Measurements from ENCODE around the gene ARHGEF28. TPM values are rescaled to one million over a fixed set of nuclear protein-coding genes. Genes with fewer than 3 reads are reported as not detected.

The ARHGEF28 gene
- total RNA-seq, 4 donors from 2014 or later: 30.9 to 54.7 (median 36.2) TPM

DNA sequence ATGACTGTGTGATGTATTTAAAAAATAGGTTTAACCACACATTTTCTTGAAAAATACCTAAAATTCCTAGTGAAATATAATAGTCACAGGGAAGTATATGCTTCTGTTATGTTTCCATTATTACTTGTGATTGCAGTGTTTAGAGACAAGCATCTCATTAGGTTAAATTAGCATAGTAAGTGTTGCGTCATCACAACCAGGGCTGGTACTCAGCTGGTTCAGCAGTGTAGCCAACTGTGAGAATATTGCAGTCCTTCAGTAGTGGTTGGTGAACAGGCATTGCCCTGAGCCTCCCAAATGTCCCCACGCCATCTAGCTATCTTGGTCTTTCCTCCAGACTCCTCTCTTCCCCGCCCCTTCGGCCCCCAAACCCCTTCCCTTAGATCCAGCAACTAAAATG lies 261.7 kb downstream of the ARHGEF28 start:
- DNase-seq (ENCODE audit: low spot score in 2 of 2): no peak
- 89 to 94% methylated on average over 4 of the region's 4 CpGs for WGBS, 2 donors
- intact Hi-C loops (cut with DNase I; ENCODE audit: low total_unique reads): no loop called here
- TF ChIP-seq, protein P1, sequence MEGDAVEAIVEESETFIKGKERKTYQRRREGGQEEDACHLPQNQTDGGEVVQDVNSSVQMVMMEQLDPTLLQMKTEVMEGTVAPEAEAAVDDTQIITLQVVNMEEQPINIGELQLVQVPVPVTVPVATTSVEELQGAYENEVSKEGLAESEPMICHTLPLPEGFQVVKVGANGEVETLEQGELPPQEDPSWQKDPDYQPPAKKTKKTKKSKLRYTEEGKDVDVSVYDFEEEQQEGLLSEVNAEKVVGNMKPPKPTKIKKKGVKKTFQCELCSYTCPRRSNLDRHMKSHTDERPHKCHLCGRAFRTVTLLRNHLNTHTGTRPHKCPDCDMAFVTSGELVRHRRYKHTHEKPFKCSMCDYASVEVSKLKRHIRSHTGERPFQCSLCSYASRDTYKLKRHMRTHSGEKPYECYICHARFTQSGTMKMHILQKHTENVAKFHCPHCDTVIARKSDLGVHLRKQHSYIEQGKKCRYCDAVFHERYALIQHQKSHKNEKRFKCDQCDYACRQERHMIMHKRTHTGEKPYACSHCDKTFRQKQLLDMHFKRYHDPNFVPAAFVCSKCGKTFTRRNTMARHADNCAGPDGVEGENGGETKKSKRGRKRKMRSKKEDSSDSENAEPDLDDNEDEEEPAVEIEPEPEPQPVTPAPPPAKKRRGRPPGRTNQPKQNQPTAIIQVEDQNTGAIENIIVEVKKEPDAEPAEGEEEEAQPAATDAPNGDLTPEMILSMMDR (IDR thresholded peaks at IDR 0.05): no peak
- TF ChIP-seq POLR2A (IDR thresholded peaks at IDR 0.05): no peak
- H3K4me3 ChIP-seq (ENCODE audit: low read depth, poor library complexity, severe bottlenecking): no peak overlapping the region

DNA sequence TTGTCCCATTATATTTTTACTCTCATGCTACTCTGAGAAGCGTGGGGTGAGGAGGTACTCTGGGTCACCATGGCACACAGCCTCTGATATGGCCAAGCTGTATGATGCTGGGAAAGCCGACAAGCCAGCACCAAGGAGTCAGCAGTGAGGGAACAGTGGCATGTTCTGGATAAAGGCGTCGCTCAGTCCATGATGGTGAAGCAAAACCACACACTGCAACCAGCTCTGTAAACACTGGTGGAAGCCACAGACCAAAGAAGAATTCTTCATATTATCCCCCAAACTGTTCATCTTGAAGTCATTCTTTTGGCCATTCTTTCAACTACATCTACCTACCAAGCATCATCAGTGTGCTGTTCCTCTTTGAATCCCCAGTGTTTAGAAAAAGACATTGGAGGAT lies 264.6 kb downstream of the ARHGEF28 start:
- intact Hi-C loops (cut with DNase I; ENCODE audit: low total_unique reads): loop anchor here (10.0 kb wide), 1 partner anchor 296 kb away; no protein-coding TSS in a partner anchor
- TF ChIP-seq POLR2A (IDR thresholded peaks at IDR 0.05): no peak
- TF ChIP-seq, protein P1 (IDR thresholded peaks at IDR 0.05): no peak
- WGBS, 2 donors: 93% methylated on average over 4 of the region's 4 CpGs
- H3K4me3 ChIP-seq (ENCODE audit: low read depth, poor library complexity, severe bottlenecking): no peak overlapping the region
- DNase-seq (ENCODE audit: low spot score in 2 of 2): no peak

DNA sequence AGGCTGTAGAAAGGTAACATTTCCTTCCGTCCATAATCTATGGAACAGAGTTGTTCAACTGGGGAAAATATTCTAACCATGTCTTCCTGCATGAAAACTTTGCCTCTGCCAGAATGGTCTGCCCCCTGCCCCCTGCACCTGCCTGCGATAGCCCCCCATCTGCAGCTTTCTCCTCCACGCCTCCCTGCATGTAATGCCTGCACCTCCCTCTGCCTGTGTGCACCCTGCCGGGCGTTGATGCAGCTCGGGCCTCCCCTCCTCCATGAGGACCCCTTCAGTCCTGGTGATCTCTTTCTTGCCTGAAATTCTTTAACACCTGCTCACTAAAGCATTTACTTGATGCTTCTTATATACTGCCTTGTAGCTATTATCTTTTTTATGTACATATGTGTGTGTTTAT lies 266.2 kb downstream of the ARHGEF28 start:
- 94 to 96% methylated on average over 6 of the region's 6 CpGs for whole genome bisulfite sequencing, 2 donors
- no peak overlapping the region for H3K4me3 ChIP-seq (ENCODE audit: low read depth, poor library complexity, severe bottlenecking)
- intact Hi-C loops (cut with DNase I; ENCODE audit: low total_unique reads): loop anchor here (10.0 kb wide), 1 partner anchor 297 kb away; no protein-coding TSS in a partner anchor
- no peak for DNase-seq (ENCODE audit: low spot score in 2 of 2)
- TF ChIP-seq, protein P1 (IDR thresholded peaks at IDR 0.05): no peak
- TF ChIP-seq POLR2A (IDR thresholded peaks at IDR 0.05): no peak

DNA sequence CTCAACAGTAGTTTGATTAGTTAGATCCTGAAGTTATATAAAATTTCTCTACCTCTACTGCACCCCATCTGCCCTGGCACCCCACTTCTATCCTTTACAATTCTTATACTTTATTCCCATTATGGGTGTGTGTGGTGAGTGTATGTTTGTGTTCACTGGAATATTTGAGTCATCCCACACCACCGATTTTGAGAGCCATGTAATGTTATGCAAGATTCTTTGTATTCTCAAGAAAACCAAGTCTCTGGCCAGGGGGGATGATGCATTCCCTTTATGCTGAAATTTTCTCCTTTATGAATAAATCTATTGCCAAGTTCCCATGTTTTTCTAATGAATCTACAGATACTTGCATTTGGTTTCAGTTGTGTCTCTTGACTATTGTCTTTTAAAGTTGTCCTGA lies 266.8 kb downstream of the ARHGEF28 start:
- no peak for DNase-seq (ENCODE audit: low spot score in 2 of 2)
- TF ChIP-seq POLR2A (IDR thresholded peaks at IDR 0.05): no peak
- TF ChIP-seq, protein P1 (IDR thresholded peaks at IDR 0.05): no peak
- 16 to 37% methylated on average over 1 of the region's 1 CpG for WGBS, 2 donors
- intact Hi-C loops (cut with DNase I; ENCODE audit: low total_unique reads): loop anchor here (10.0 kb wide), 1 partner anchor 298 kb away; no protein-coding TSS in a partner anchor
- H3K4me3 ChIP-seq (ENCODE audit: low read depth, poor library complexity, severe bottlenecking): no peak overlapping the region

DNA sequence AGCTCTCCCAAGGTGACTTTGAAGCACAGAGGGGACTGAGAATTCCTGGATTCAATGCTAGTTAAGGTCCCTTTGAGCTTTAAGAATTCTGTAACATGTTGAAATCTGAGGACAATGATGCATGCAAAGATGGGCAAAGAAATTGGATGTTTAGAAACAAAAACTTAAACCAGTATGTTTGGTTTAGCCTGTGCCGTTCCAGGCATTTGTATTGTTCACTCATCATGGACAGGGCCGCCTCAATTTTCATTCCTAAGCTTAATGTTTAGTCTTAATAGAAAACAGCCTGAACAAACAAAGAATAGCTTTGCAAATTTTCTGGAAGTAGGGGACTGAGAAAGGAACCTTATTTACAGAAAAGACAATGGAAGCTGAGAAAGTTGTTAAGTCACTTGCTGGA lies 267.8 kb downstream of the ARHGEF28 start:
- intact Hi-C loops (cut with DNase I; ENCODE audit: low total_unique reads): loop anchor here (10.0 kb wide), 1 partner anchor 299 kb away; no protein-coding TSS in a partner anchor
- TF ChIP-seq POLR2A (IDR thresholded peaks at IDR 0.05): no peak
- TF ChIP-seq, protein P1 (IDR thresholded peaks at IDR 0.05): no peak
- H3K4me3 ChIP-seq (ENCODE audit: low read depth, poor library complexity, severe bottlenecking): no peak overlapping the region
- no peak for DNase-seq (ENCODE audit: low spot score in 2 of 2)
- 79 to 87% methylated on average over 2 of the region's 2 CpGs for WGBS, 2 donors

DNA sequence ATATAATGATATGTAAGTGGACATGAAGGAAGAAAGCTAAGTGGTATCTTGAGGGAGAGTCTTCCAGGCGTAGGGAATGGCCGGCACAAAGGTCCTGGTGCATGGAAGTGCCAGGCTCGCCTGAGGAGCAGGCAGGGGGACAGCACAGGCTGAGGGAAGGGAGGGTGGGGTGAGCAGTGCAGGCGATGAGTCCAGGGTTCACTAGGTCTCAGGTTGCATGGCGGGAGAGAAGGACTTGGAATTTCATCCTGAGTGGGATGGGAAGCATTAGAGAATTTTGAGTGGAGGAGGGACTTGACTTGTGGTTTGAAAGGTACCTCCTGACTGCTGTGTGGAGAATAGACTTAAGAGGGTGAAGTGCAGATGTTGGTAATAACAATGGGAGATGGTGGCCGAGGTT lies 268.9 kb downstream of the ARHGEF28 start:
- intact Hi-C loops (cut with DNase I; ENCODE audit: low total_unique reads): loop anchor here (10.0 kb wide), 1 partner anchor 300 kb away; no protein-coding TSS in a partner anchor
- DNase-seq (ENCODE audit: low spot score in 2 of 2): no peak
- WGBS, 2 donors: 95 to 96% methylated on average over 6 of the region's 6 CpGs
- TF ChIP-seq, protein P1 (IDR thresholded peaks at IDR 0.05): no peak
- TF ChIP-seq POLR2A (IDR thresholded peaks at IDR 0.05): no peak
- H3K4me3 ChIP-seq (ENCODE audit: low read depth, poor library complexity, severe bottlenecking): no peak overlapping the region
